HepG2 (cell line): ENCODE data around the gene COL27A1. TPM values are rescaled to one million over a fixed set of nuclear protein-coding genes. Genes with fewer than 3 reads are reported as not detected.

Experiments
- FOSL2 ChIP-seq: sonication (generic); formaldehyde crosslinking; IDR thresholded peaks from 2 replicates; pipeline ENCODE4 v1.4.0; 2020; ENCODE audit warnings: missing genetic modification reagents
- SOX13 ChIP-seq, 3 experiments: fragments of 450-650 bp in 1 of 3; sonication (generic) in 1 of 3; formaldehyde crosslinking in 1 of 3; IDR thresholded peaks in 2 of 3; conservative IDR thresholded peaks in 1 of 3; 2 replicates each; pipeline versions ENCODE4 v1.5.0 to v1.6.1; 2016 to 2020; ENCODE audit warnings: antibody characterized with exemption in 1 of 3, mild to moderate bottlenecking in 1 of 3, missing compliant biosample characterization in 1 of 3, missing genetic modification reagents in 1 of 3, moderate library complexity in 1 of 3
- TAF15 ChIP-seq: fragments of 200-400 bp; formaldehyde crosslinking; IDR thresholded peaks from one replicate; pipeline ENCODE4 v1.6.1; 2018; ENCODE audit warnings: mild to moderate bottlenecking, low read depth, low read length; ENCODE audit not compliant: poor library complexity, severe bottlenecking
- ZNF331 ChIP-seq: sonication (generic); formaldehyde crosslinking; IDR thresholded peaks from 2 replicates; pipeline ENCODE4 v1.4.0; 2020; ENCODE audit warnings: missing genetic modification reagents
- ZNF768 ChIP-seq: sonication (generic); formaldehyde crosslinking; IDR thresholded peaks from 2 replicates; pipeline ENCODE4 v1.4.0; 2020; ENCODE audit warnings: missing genetic modification reagents
- ZNF883 ChIP-seq: sonication (generic); formaldehyde crosslinking; IDR thresholded peaks from 2 replicates; pipeline ENCODE4 v1.5.1; 2020; ENCODE audit warnings: mild to moderate bottlenecking, missing genetic modification reagents; ENCODE audit errors: not compliant biosample characterization
- polyA plus RNA-seq, 8 experiments: library from polyadenylated mRNA; depleted of rRNA in 3 of 8; stranded (reverse) in 7 of 8; unstranded in 1 of 8; fragments of >200 nt; fragmentation: Illumina TruSeq in 4 of 8; extraction: Trizol in 4 of 8; gene quantifications; 2 replicates each; pipeline versions ENCODE4 v1.2.1 to v1.2.3, GENCODE V29; 2011 to 2016; ENCODE audit warnings: low read depth in 4 of 8, missing spikeins in 1 of 8, mixed read lengths in 1 of 8; ENCODE audit not compliant: insufficient read depth in 1 of 8
- total RNA-seq, 5 experiments: library from RNA; depleted of rRNA; stranded (reverse); fragments of >200 nt; fragmentation: Illumina TruSeq; extraction: Trizol; gene quantifications; 2 replicates each; pipeline ENCODE4 v1.2.3, GENCODE V29; 2016; ENCODE audit warnings: low read depth in 1 of 5
- TF ChIP-seq, protein P1 (sequence below): IDR thresholded peaks from 2 replicates; pipeline ENCODE4 v1.6.1; 2016; ENCODE audit warnings: missing compliant biosample characterization, missing genetic modification reagents, borderline replicate concordance
- TF ChIP-seq, protein P2 (sequence below): sonication (generic); formaldehyde crosslinking; IDR thresholded peaks from 2 replicates; pipeline ENCODE4; 2020; ENCODE audit warnings: missing genetic modification reagents, mild to moderate bottlenecking, borderline replicate concordance
- TF ChIP-seq, protein P3 (sequence below): sonication (generic); formaldehyde crosslinking; IDR thresholded peaks from 2 replicates; pipeline ENCODE4 v1.5.0; 2020; ENCODE audit warnings: mild to moderate bottlenecking, missing genetic modification reagents, moderate library complexity
- TF ChIP-seq, protein P4 (sequence below): sonication (generic); formaldehyde crosslinking; IDR thresholded peaks from 2 replicates; pipeline ENCODE4 v1.8.0; 2022; ENCODE audit warnings: mild to moderate bottlenecking, missing genetic modification reagents, moderate library complexity

Gene COL27A1
- total and polyA plus RNA-seq, 2 of the 13 experiments (the other 11 are each of a cell fraction or from before 2014, with no cell fraction given), result 71.3 to 89.1 TPM

DNA sequence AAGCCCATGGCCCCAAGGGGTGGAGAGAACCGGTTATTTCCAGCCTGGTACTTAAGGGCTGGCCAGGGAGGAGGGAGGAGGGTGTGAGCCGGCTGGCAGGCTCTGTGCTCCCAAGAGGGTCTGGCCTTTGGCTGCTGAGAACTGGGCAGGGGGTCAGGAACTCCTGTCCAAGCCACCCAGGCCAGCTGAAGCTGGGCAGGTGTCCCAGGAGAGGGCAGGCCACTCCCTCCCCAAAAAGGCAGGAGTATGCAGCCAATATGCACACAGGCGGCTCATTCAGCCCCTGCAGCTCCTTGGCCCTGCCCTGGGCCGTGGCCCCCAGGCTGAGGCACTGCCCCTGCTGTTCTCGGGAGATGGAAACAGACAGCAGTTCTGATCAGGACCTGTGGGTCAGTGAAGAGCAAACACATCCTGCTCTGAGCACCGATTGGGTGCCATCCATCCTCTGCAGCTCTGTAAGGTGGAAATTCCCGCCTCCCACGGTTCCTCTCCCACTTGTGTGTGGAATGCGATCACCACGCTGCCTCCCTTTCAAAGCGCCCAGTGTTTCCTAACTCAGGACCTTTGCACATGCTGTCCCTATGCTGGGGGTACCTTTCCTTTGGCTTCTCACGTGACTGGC is 39.1 kb upstream of the COL27A1 start (continued):
- TF ChIP-seq ZNF883 (CRISPR knock-in tag) (peak; percentile 56), TAF15 (no peak), FOSL2 (CRISPR knock-in tag) (no peak), ZNF768 (peak; percentile 95), SOX13 (IDR thresholded peaks at IDR 0.05) (peak; percentile 16; the same call in 1 of the 2 replicates), SOX13 (CRISPR knock-in tag; conservative IDR thresholded peaks at IDR 0.05 in 1 of 2, IDR thresholded peaks at IDR 0.05 in 1 of 2) (peak in 1 of 2 experiments; percentile 36; a peak in 1 of 4 replicates), ZNF331 (CRISPR knock-in tag) (no peak)
- TF ChIP-seq, protein P1, sequence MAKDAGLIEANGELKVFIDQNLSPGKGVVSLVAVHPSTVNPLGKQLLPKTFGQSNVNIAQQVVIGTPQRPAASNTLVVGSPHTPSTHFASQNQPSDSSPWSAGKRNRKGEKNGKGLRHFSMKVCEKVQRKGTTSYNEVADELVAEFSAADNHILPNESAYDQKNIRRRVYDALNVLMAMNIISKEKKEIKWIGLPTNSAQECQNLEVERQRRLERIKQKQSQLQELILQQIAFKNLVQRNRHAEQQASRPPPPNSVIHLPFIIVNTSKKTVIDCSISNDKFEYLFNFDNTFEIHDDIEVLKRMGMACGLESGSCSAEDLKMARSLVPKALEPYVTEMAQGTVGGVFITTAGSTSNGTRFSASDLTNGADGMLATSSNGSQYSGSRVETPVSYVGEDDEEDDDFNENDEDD (CRISPR knock-in tag), result peak; percentile 29; the same call in 1 of the 2 replicates
- TF ChIP-seq, protein P2, sequence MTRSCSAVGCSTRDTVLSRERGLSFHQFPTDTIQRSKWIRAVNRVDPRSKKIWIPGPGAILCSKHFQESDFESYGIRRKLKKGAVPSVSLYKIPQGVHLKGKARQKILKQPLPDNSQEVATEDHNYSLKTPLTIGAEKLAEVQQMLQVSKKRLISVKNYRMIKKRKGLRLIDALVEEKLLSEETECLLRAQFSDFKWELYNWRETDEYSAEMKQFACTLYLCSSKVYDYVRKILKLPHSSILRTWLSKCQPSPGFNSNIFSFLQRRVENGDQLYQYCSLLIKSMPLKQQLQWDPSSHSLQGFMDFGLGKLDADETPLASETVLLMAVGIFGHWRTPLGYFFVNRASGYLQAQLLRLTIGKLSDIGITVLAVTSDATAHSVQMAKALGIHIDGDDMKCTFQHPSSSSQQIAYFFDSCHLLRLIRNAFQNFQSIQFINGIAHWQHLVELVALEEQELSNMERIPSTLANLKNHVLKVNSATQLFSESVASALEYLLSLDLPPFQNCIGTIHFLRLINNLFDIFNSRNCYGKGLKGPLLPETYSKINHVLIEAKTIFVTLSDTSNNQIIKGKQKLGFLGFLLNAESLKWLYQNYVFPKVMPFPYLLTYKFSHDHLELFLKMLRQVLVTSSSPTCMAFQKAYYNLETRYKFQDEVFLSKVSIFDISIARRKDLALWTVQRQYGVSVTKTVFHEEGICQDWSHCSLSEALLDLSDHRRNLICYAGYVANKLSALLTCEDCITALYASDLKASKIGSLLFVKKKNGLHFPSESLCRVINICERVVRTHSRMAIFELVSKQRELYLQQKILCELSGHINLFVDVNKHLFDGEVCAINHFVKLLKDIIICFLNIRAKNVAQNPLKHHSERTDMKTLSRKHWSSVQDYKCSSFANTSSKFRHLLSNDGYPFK (CRISPR knock-in tag), result peak; percentile 24; the same call in 1 of the 2 replicates
- TF ChIP-seq, protein P3, sequence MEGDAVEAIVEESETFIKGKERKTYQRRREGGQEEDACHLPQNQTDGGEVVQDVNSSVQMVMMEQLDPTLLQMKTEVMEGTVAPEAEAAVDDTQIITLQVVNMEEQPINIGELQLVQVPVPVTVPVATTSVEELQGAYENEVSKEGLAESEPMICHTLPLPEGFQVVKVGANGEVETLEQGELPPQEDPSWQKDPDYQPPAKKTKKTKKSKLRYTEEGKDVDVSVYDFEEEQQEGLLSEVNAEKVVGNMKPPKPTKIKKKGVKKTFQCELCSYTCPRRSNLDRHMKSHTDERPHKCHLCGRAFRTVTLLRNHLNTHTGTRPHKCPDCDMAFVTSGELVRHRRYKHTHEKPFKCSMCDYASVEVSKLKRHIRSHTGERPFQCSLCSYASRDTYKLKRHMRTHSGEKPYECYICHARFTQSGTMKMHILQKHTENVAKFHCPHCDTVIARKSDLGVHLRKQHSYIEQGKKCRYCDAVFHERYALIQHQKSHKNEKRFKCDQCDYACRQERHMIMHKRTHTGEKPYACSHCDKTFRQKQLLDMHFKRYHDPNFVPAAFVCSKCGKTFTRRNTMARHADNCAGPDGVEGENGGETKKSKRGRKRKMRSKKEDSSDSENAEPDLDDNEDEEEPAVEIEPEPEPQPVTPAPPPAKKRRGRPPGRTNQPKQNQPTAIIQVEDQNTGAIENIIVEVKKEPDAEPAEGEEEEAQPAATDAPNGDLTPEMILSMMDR (CRISPR knock-in tag), result 0 out of 2 replicates have a peak, but pooled peaks have one; percentile 9
- TF ChIP-seq, protein P4, sequence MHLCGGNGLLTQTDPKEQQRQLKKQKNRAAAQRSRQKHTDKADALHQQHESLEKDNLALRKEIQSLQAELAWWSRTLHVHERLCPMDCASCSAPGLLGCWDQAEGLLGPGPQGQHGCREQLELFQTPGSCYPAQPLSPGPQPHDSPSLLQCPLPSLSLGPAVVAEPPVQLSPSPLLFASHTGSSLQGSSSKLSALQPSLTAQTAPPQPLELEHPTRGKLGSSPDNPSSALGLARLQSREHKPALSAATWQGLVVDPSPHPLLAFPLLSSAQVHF (CRISPR knock-in tag), result no peak
